ENCODE measurements around the gene MARS2.
A peak's percentile ranks its signal among the peaks of the same experiment; 100 is the strongest.
"Not testable (repeated sequence)": the region's sequence is repeated elsewhere in the genome, so short reads cannot be mapped to it uniquely, and the experiment has no call there.

MARS2 gene

DNA sequence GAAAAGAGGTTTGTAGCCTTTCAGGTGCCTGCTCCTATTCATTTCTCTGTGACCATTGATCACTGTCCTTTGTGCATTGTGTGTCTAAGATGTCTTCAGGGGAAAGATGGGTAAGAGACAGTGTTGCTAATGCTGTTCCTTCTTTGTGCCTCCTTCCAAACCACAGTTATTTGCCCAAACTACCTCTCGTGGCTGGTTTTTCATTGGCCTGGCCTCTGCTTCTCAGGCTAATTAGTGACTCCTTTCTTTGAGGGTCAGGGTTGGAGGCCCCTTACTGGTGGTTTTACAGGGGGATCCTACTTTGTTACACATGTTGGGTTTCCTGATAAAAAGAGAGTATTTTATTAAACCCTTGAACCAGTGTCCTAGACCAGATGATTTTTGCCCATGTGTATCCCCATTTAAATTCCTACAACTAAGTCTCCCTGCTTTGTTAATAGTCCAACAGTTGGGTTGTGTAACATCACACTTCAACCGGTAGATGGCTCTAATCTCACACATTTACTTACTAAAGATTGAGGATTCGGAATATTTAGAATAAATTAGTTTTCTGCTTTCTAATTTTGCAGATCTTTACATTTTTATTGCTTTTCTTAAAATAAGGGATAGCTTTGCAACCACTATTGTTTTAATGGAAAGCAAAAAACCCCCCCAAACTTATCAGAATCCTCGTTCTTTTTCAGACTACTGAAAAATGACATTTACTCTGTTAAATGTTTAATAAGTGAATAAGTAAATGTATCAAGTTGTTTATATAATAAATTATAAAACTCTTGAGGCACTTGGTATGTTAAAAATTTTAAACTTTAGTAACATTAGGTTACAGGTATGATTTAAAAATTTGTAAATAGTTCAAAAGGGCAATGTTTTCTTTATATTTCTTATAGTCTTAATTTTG is 2.4 kb downstream of the MARS2 start:
- DNase-seq = peak; percentile 43

- DNase-seq = no peak
These were observed 3.2 kb downstream of the MARS2 start for GRCh38 chr2:197708331-197708730.

GRCh38 chr2:197709140-197709539 is 4.0 kb downstream of the MARS2 start:
- DNase-seq = not testable (repeated sequence)

DNA sequence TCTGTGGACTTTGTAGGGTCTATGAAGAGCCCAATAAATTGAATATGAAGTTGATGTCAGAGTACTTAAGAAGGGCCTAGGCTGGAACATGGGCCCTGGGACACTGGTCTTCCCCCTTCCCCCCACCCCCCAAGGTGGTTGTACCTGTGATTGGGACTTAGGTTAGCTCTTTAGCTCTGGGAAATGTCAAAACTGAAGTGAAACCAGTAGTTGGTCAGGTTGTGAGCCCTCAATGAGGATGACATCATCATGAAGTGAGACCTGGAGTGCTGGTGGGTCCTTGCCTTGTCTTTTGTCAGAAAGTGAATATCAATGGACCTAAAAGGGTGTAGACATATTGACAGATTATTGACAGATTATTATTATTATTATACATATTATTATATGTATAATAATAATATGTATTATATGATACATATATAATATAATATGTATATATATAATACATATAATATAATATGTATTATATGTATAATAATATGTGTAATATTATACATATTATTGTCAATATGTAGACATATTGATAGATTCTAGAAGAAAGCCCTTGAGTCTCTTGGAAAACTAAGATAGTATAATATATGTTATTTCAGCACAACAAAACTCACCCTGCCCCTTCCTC is 5.4 kb downstream of the MARS2 start:
- no peak for DNase-seq

- DNase-seq = no peak
These were observed 6.4 kb downstream of the MARS2 start for GRCh38 chr2:197711578-197711977.

DNA sequence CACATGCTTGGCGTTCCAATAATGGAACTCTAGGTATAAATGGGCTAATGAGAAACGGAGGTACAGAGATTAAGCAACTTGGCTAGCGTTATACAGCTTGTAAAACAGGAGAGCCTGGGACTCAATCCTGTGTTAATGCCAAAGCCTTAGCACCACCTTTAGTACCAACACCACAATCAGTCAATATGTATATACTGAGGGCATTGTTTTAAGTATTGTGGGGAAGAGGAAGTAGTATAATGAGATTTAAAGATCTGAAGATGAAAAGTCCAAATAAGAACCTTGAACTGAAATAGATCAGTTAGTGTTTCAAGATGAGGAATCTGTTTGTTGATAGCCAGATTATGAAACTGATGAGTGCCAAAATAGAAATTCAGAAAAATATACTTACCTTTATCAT is 8.1 kb downstream of the MARS2 start:
- no peak for DNase-seq

GRCh38 chr2:197717863-197718262 is 12.7 kb downstream of the MARS2 start:
- DNase-seq = no peak

DNA sequence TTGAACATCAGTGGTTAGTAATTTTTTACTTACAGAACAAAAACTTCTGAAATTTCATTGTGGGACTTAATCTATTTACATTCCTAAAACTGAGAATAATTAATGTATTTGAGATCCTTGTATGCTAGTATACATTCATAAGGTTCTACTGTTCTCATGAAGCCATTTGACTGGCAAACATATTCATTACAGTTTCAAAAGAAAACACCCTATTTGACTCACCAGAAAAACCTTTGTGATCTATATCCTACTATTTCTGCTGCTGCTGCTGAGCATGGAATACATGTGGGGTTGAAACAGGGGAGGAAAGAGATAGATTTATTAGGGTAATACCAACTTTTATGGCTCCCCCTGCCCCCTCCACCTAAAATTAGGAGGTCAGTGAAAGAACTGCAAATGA is 21.8 kb downstream of the MARS2 start:
- DNase-seq = no peak

GRCh38 chr2:197728555-197729544 is 23.7 kb downstream of the MARS2 start:
- DNase-seq = not testable (repeated sequence)

- no peak for DNase-seq
These were observed 35.0 kb downstream of the MARS2 start for GRCh38 chr2:197740200-197740599.

Data from DMS 273 treated with DMSO at 0.1 percent for 48 hours (cell line).